ENCODE results near the gene GYG1.

GRCh38 chr3:148981273-148981672, 10.1 kb upstream of the GYG1 start:
- no peak for TF ChIP-seq GATA1 (IDR thresholded peaks at IDR 0.05; ENCODE audit: low read depth, low read length)
- TF ChIP-seq POLR2A (IDR thresholded peaks at IDR 0.05; ENCODE audit: low read length), result no peak
